CD4-positive, alpha-beta T cell treated with Interleukin-17A for 1 hour (primary cell): Measurements from ENCODE around the gene NDUFB8.
A peak's percentile ranks its signal among the peaks of the same experiment; 100 is the strongest.

ENCODE experiments used
- DNase-seq: peaks from one replicate; pipeline ENCODE4 v3.0.0-alpha.2; 2020

Gene NDUFB8

DNA sequence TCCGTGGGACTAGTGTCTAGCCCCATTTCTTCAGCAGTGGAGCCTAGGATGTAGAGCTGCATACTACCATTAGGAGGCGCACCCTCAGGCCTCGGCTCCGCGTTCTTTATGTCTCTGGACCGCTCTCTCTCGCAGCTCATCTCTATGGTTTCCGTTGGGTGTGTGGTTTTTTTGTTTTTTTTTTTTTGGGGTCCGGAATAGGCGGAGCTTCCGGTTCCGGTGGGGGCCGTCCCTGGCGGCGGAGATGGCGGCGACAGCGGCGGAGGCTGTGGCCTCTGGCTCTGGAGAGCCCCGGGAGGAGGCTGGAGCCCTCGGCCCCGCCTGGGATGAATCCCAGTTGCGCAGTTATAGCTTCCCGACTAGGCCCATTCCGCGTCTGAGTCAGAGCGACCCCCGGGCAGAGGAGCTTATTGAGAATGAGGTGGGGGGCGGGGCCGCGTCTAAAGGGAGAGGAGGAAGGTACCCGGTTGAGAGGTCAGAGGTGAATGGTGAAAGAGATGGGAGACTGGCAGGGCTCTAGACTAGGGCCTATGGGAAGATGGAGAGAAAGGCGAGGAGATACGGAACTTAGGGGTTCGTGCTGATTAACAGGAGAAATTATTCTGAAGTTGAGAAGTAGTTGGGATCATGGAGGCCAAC, 6.2 kb upstream of the NDUFB8 start, which contains the start of gene HIF1AN:
Gene HIF1AN (plus strand): TSS at position 229 of the 639 bp plus-strand sequence. CDS start 16 bp downstream, at position 245.
- peak; percentile 95 for DNase-seq

- DNase-seq = no peak
These were observed 5.7 kb upstream of the NDUFB8 start for GRCh38 chr10:100535338-100535714.

GRCh38 chr10:100534726-100535125, 5.1 kb upstream of the NDUFB8 start:
- DNase-seq = no peak

DNA sequence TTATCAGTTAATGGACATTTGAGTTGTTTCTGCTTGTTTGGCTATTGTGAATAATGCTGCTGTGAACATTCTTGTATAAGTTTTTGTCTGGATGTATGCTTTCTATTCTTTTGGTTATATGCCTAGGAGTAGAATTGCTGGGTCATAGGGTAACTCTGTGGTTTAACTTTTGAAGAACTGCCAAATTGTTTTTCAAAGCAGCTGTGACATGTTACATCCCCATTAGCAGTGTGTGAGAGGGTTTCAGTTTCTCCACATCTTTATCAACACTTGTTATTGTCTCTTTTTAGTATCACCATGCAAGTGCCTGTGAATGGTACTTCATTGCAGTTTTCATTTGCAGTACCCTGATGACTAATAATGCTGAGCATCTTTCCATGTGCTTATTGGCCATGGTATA, 2.1 kb upstream of the NDUFB8 start:
- DNase-seq = no peak

- no peak for DNase-seq
These were observed 673 bp downstream of the NDUFB8 start for GRCh38 chr10:100528921-100529474.

DNA sequence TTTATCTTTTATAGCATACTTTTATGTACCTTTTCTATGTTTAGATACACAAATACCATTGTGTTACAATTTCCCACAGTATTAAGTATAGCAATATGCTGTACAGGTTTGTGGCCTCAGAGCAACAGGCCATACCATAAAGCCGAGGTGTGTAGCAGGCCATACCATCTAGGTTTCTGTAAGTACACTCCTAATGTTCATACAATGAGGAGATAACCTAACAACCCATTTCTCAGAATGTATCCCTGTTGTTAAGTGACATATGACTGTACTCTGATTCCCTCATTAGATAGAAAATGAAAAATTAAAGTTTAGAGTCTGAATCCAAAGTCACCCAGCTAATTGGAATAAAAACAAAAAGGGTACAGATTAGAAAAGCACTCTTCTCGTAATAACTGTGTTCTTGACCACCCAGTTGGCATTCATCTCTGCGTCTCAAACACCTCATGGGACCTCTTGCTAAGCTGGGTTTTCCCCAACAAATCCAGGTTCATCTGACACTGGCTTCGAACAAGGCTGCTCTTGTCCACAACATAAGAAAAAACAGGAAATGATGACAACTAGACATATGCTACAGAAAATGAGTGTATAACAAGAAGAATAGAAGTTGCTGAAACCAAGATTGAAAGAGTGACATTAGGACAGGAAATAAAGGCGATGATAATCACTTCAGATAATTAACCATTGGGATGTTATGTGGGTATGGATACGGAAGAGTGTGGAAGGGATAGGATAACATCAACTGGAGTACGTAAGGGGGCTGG, 1.4 kb downstream of the NDUFB8 start:
- DNase-seq = peak; percentile 67

GRCh38 chr10:100524638-100525037, 5.0 kb downstream of the NDUFB8 start:
- no peak for DNase-seq

DNA sequence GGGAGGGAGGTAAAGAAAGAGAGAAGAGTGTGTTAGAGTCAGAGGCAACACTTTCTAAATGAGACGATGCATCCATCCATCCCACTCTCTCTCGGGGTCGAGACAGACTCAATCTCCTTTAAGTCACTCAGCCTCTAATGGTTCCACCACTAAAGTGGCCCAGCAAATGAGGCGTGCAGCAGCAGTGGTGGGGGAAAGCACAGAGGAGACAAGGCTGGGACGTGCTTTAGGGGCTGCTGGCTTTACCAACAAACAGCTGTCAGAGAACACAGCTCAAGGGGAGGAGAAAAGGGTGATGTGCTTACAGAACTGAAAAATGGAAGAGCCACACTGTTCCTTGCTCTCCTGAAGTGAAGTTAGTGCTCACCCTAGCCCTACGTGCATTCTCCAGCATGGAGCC, 5.5 kb downstream of the NDUFB8 start:
- no peak for DNase-seq

DNA sequence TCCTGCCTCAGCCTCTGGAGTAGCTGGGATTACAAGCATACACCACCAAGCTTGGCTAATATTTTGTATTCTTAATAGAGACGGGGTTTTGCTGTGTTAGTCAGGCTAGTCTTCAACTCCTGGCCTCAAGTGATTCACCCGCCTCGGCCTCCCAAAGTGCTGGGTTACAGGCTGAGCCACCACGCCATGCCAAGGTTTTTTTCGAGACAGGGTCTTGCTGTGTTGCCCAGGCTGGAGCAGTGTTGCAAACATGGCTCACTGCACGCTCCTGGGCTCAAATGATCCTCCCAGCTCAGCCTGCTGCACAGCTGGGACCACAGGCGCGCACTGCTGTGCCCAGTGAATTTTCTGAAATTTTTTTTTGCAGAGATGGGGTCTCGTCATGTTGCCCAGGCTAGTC, 6.7 kb downstream of the NDUFB8 start:
- DNase-seq = no peak

- DNase-seq = no peak
These were observed 7.4 kb downstream of the NDUFB8 start for GRCh38 chr10:100522107-100522801.

DNA sequence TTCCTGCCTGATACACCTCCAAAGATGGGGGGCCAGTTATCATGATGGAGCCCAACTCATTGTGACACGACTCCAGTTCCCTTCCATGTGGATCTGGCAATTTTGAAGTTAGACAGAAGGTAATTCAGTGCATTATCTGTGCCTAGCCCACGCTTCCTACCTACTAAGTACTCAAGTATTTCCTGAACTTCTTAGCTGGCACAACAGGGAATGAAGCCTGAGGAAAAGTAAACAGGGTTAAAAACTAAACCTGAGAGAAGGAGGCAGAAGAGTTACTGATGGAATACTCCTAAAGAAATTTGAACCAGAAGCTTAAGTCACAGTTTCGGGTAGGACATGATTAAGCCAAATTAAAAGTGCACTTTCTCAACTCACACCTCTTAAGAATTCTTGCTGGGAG, 8.9 kb downstream of the NDUFB8 start:
- DNase-seq = no peak

GRCh38 chr10:100519311-100520051, 10.2 kb downstream of the NDUFB8 start, which contains the start of gene SEC31B:
Gene SEC31B (minus strand): TSS chr10:100519861. CDS start chr10:100516952, 2,909 bp downstream.
- DNase-seq = no peak

DNA sequence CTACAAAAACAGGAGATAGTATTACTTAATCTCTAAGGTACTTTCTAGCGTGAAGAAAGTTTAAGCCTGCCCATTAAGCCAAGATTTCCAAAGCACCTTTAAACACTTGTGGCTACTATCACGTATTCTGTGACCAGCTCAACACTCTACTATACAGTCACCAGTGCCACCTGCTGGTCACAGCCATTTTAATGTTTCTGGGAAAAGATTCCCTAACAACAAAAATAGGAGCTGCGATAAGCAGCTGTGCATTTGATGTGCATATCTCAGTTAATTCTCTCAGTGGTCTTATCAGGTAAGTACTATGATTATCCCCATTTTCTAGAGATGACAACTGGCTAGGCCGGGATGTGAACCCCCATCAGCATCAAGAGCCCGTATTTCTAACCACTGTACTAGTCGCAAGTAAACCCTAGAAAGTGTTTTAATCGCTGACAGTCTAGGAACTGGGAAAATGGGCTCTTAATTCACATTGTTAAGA, 10.9 kb downstream of the NDUFB8 start:
- DNase-seq = peak; percentile 74

GRCh38 chr10:100516847-100517246, 12.8 kb downstream of the NDUFB8 start:
- DNase-seq = no peak

GRCh38 chr10:100515612-100516011, 14.1 kb downstream of the NDUFB8 start:
- no peak for DNase-seq

DNA sequence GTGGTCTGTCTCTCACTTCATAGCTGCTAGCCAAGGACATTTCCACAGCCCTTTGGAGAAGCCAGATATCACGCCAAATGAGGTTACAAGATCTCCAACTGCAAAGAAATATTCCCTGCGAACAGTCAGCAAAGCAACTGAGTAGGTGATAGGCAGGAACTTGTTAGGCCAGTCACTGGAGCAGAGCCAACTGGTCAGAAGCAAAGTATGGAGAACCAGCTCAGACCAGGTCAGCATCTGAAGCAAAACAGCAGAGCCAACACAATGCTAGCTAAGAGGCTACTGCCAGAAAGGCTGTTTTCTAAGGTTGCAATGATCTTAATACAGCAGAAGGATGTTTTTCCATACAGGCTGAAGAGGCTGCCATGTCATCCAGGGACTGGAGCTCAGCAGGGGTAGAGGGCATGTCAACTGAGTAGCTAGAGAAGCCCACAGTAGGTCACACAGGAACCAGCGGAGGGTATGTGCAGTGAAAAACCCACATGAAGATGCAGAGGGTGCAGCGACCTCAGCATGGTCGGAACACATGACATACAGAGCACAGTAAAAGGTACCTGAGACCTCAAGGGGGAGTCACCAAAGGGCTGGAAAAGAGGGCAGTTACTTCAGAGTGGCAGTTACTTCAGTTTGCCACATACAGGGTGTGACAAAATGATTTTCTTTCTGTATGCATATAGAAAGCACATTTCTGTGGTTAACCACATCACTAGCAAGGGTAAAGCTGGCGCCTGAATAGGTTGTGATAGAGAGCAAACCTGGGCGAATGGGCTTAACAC, 18.9 kb downstream of the NDUFB8 start:
- DNase-seq = peak; percentile 83

DNA sequence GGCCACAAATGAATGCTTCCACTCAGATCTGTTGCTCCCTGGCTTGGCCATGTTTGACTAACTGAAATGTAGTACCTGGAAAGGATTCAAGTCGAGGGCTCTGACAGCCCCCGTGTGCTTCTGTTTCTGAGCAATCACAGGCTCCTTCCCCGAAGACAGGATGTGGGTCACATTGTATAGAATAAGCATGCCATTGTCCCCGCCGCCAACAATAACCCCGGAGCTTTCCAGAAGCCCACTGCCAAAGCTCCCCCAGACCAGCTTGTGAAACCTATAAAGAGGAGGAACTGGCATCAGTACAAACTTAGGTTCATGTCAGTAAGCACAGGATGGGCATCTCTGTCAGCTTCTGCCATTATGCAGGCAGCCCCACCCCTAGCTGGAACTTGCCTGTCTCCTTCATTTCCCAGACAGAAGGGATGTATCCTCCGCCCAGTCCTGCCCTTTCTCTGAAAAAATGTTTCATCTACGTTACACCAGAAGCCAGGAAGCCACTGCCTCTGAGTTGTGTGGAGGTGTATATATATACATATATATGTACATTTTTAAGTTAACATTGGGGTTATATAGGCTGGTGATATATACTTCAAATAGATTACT, 20.3 kb downstream of the NDUFB8 start:
- peak; percentile 34 for DNase-seq

DNA sequence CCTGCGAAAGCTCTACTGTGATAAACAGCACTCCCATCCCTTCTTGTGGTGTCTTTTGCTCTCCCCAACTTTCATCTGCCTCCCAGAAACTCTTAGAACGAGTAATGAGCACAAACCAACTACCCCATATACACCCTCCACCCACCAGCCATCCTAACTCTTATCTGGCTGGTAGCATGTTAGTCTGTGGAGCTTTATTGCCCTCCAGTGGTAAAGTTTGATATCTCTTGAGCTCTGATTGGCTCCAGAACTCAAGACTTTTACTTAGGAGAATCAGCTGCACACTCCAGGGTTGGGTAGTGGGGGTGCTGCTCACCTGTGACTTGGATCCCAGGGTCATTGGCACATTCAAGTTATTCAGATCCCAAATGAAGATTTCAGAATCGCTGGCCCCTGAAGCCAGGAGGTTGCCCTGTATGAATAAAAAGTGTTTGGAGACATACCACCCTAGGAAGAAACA, 20.9 kb downstream of the NDUFB8 start:
- DNase-seq = peak; percentile 81

DNA sequence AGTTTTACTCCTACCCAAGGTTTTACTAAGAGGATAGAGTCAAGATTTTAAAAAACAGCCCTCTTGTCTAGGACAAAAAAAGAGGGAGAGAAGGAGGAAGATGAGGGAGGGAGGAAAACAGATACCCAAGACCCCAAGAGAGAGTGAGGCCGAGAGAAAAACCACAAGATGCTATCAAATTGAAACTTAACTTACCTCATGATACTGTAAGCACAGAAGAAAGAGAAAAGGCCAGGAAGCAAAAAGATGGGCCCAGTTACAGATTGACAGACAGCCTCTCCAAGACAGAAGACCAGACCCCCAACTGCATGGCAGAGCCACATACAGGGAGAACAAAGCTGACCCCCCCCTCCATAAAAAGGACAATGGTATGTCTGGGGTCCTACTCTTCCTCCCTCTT, 21.4 kb downstream of the NDUFB8 start:
- no peak for DNase-seq

GRCh38 chr10:100507357-100507732, 22.3 kb downstream of the NDUFB8 start:
- DNase-seq = no peak
